HepG2 (cell line): ENCODE results near the gene PLD1. TPM values are rescaled to one million over a fixed set of nuclear protein-coding genes. Genes with fewer than 3 reads are reported as not detected.

Experiments used
- ATAC-seq: fragments of 200-7000 bp; cut with Tn5 transposase; 3 replicates; pipeline ENCODE4 v1.9.1; 2020; ENCODE audit warnings: mild to moderate bottlenecking, moderate library complexity
- BruUV-seq: library from RNA; stranded (reverse); fragments of 400-500 nt; replicated peaks from 2 replicates; lab custom pipeline; 2021; lab: Mats Ljungman, UMichigan
- CTCF ChIA-PET: fragments of 300-600 bp; formaldehyde crosslinking; extraction: SDS; loops from one replicate; lab custom pipeline; 2021; ENCODE audit warnings: low total read pairs, inconsistent platforms, low intra/inter-chr PET ratio; lab: Yijun Ruan, JAX
- POLR2A ChIA-PET: fragments of 350-600 bp; sonication (Branson Sonifier 250); formaldehyde crosslinking; loops from one replicate; lab custom pipeline; 2020; ENCODE audit warnings: antibody characterized with exemption, inconsistent platforms; lab: Yijun Ruan, JAX
- DNase-seq: peaks from one replicate; pipeline ENCODE4 v3.0.0-alpha.2; 2015; ENCODE audit warnings: low spot score
- FAIRE-seq: peaks from 3 replicates; lab custom pipeline; 2011; peaks lifted over from hg19 to GRCh38; lab: Jason Lieb, UNC
- H2AFZ ChIP-seq: one replicate; pipeline ENCODE4 v1.6.1; 2011; ENCODE audit warnings: low read length, inconsistent platforms
- H3K27ac ChIP-seq: fragments of 300-600 bp; 3 replicates; pipeline ENCODE4 v1.8.0; 2011; ENCODE audit warnings: mixed run types, mild to moderate bottlenecking, mixed read lengths, low read length, inconsistent platforms; ENCODE audit not compliant: insufficient read depth; ENCODE audit errors: extremely low read length
- H3K27me3 ChIP-seq, 2 experiments: fragments of 200-600 bp in 1 of 2; 2 replicates in 1 of 2; 3 replicates in 1 of 2; pipeline versions ENCODE4 v1.6.0 to v1.8.0; 2011; ENCODE audit warnings: low read length in 2 of 2, mild to moderate bottlenecking in 2 of 2, moderate library complexity in 2 of 2, inconsistent platforms in 1 of 2; ENCODE audit not compliant: insufficient read depth in 2 of 2, control insufficient read depth in 1 of 2
- H3K36me3 ChIP-seq, 2 experiments: fragments of 200-600 bp in 1 of 2; replicated peaks in 1 of 2; 2 replicates in 1 of 2; 3 replicates in 1 of 2; pipeline versions ENCODE4 v1.5.1 to v1.8.0; 2011; ENCODE audit warnings: low read length in 2 of 2, inconsistent platforms in 1 of 2; ENCODE audit not compliant: insufficient read depth in 2 of 2, control insufficient read depth in 1 of 2
- H3K4me1 ChIP-seq: 2 replicates; pipeline ENCODE4 v1.5.1; 2012; ENCODE audit warnings: low read length, inconsistent platforms; ENCODE audit not compliant: insufficient read depth
- H3K4me2 ChIP-seq: 2 replicates; pipeline ENCODE4 v1.6.0; 2011; ENCODE audit warnings: low read depth, low read length, inconsistent platforms
- H3K4me3 ChIP-seq, 3 experiments: fragments of 200-600 bp in 1 of 3; sonication (generic), shearing (Covaris generic) in 1 of 3; replicated peaks in 1 of 3; 2 replicates each; pipeline ENCODE4 v1.5.1; 2011 to 2016; ENCODE audit warnings: low read length in 3 of 3, inconsistent platforms in 2 of 3, low read depth in 2 of 3, mild to moderate bottlenecking in 2 of 3, control low read depth in 1 of 3, mixed read lengths in 1 of 3; ENCODE audit not compliant: insufficient read depth in 1 of 3
- H3K79me2 ChIP-seq: one replicate; pipeline ENCODE4 v1.6.1; 2011; ENCODE audit warnings: low read length, inconsistent platforms; ENCODE audit not compliant: insufficient read depth
- H3K9ac ChIP-seq: 2 replicates; pipeline ENCODE4 v1.6.0; 2011; ENCODE audit warnings: mild to moderate bottlenecking, low read depth, low read length, inconsistent platforms; ENCODE audit not compliant: insufficient read depth
- H3K9me3 ChIP-seq: 2 replicates; pipeline ENCODE4 v1.5.1; 2012; ENCODE audit warnings: mild to moderate bottlenecking, low read length
- H4K20me1 ChIP-seq: 2 replicates; pipeline ENCODE4 v1.6.0; 2011; ENCODE audit warnings: inconsistent platforms, mild to moderate bottlenecking, low read length, moderate library complexity; ENCODE audit not compliant: insufficient read depth
- CBX5 ChIP-seq: sonication (generic); formaldehyde crosslinking; IDR thresholded peaks from 2 replicates; pipeline ENCODE4 v1.4.0; 2020; ENCODE audit warnings: missing genetic modification reagents, borderline replicate concordance
- ELF4 ChIP-seq: sonication (generic); formaldehyde crosslinking; IDR thresholded peaks from 2 replicates; pipeline ENCODE4 v1.5.0; 2020; ENCODE audit warnings: missing genetic modification reagents, mild to moderate bottlenecking, moderate library complexity, borderline replicate concordance
- HIVEP1 ChIP-seq: sonication (generic); formaldehyde crosslinking; IDR thresholded peaks from 2 replicates; pipeline ENCODE4 v1.4.0; 2020; ENCODE audit warnings: mild to moderate bottlenecking, missing genetic modification reagents
- HNF1A ChIP-seq, 2 experiments: sonication (generic) in 1 of 2; formaldehyde crosslinking in 1 of 2; IDR thresholded peaks; 2 replicates each; pipeline versions ENCODE4 v1.4.0 to v1.6.1; 2016 to 2020; ENCODE audit warnings: borderline replicate concordance in 1 of 2, low read depth in 1 of 2, mild to moderate bottlenecking in 1 of 2, missing genetic modification reagents in 1 of 2
- KDM3A ChIP-seq: IDR thresholded peaks from 2 replicates; pipeline ENCODE4 v1.6.1; 2018; ENCODE audit warnings: low read depth, missing compliant biosample characterization
- NAIF1 ChIP-seq: sonication (generic); formaldehyde crosslinking; IDR thresholded peaks from 2 replicates; pipeline ENCODE4 v1.5.0; 2020; ENCODE audit warnings: mild to moderate bottlenecking, missing genetic modification reagents, borderline replicate concordance
- RXRB ChIP-seq: IDR thresholded peaks from 2 replicates; pipeline ENCODE4 v1.6.1; 2016; ENCODE audit warnings: borderline replicate concordance, missing genetic modification reagents, missing compliant biosample characterization
- SMC3 ChIP-seq: IDR thresholded peaks from 2 replicates; pipeline ENCODE4 v1.6.1; 2011; ENCODE audit warnings: low read length, improper control_type of control experiment
- ZBTB8A ChIP-seq: sonication (generic); formaldehyde crosslinking; IDR thresholded peaks from 2 replicates; pipeline ENCODE4 v1.4.0; 2020; ENCODE audit warnings: mild to moderate bottlenecking, low read depth, missing genetic modification reagents, borderline replicate concordance
- ZNF3 ChIP-seq: IDR thresholded peaks from 2 replicates; pipeline ENCODE4 v1.7.0; 2017; ENCODE audit warnings: inconsistent platforms
- ZNF550 ChIP-seq: sonication (generic); formaldehyde crosslinking; IDR thresholded peaks from 2 replicates; pipeline ENCODE4 v1.4.0; 2020; ENCODE audit warnings: mild to moderate bottlenecking, missing genetic modification reagents, borderline replicate concordance
- ZNF552 ChIP-seq: sonication (generic); formaldehyde crosslinking; IDR thresholded peaks from 2 replicates; pipeline ENCODE4 v1.9.0; 2022; ENCODE audit warnings: missing genetic modification reagents, mild to moderate bottlenecking, borderline replicate concordance
- ZNF576 ChIP-seq: sonication (generic); formaldehyde crosslinking; IDR thresholded peaks from 2 replicates; pipeline ENCODE4 v1.4.0; 2020; ENCODE audit warnings: mild to moderate bottlenecking, missing genetic modification reagents
- WGBS: methylation state at CpG from one replicate; pipeline ENCODE4 v1.1.6; 2017; ENCODE audit warnings: low lambda C conversion rate; 5-methylcytosine and 5-hydroxymethylcytosine counted together
- in situ Hi-C: cut with HindIII; loops from 2 replicates; pipeline ENCODE4 v1.10.0; 2017; ENCODE audit warnings: low pct_unique_long_range_greater_than_20kb; ENCODE audit not compliant: extremely low pct_ligation_motif_present
- intact Hi-C: fragments of 100-400 bp; cut with micrococcal nuclease; formaldehyde crosslinking; loops from one replicate; pipeline ENCODE4 v1.10.0; 2022; ENCODE audit not compliant: unreplicated experiment
- polyA plus RNA-seq, 8 experiments: library from polyadenylated mRNA; depleted of rRNA in 3 of 8; stranded (reverse) in 7 of 8; unstranded in 1 of 8; fragments of >200 nt; fragmentation: Illumina TruSeq in 4 of 8; extraction: Trizol in 4 of 8; gene quantifications; 2 replicates each; pipeline versions ENCODE4 v1.2.1 to v1.2.3, GENCODE V29; 2011 to 2016; ENCODE audit warnings: low read depth in 4 of 8, missing spikeins in 1 of 8, mixed read lengths in 1 of 8; ENCODE audit not compliant: insufficient read depth in 1 of 8
- total RNA-seq, 5 experiments: library from RNA; depleted of rRNA; stranded (reverse); fragments of >200 nt; fragmentation: Illumina TruSeq; extraction: Trizol; gene quantifications; 2 replicates each; pipeline ENCODE4 v1.2.3, GENCODE V29; 2016; ENCODE audit warnings: low read depth in 1 of 5

Gene PLD1
- total and polyA plus RNA-seq, 2 of the 13 experiments (the other 11 are each of a cell fraction or from before 2014, with no cell fraction given) = 27.1 to 59.4 TPM

DNA sequence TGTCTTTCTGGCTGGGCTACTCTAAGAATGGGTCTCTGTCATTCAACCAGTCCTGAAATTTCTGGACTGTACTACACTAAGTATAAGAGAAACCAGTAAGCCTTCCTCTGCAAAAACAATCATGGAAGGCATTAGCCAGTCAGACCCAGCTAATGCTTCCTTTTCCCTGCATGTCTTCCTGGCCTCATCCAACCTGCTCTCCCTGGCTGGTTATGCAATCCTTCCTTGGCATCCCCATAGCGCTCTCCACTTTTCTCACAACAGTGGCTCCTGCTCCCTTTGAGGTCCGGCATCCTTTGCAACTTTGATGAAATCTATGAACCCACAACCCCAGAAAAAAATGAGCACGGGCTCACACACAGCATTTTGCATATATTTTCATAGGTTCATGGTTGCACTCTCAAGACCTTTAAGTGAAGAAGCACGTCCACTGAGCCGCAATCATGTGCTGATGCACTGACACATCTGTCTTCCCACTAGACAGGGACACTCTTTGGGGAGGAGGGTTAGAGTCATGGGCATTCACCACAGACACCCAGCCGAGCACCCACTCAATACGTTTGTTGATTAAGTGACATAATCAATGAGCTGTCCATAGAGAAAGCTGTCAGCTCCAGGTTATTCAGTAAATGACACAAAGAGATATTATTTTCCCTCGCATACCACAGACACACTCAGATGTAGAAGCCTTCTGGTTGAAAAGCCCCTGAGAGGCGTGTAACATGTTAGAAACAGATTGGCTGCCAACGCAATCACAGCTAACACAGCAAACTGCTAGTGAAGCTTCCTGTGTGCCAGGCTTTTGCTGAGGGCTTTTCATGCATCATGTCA is 66.7 kb downstream of the PLD1 start:
- H3K4me2 ChIP-seq = no peak overlapping the region
- 96% methylated on average over 9 of the region's 10 CpGs for WGBS
- H2AFZ ChIP-seq = no peak overlapping the region
- TF ChIP-seq KDM3A (CRISPR knock-in tag) (no peak), RXRB (CRISPR knock-in tag) (no peak), SMC3 (no peak), ZNF3 (CRISPR knock-in tag) (no peak), ZNF552 (CRISPR knock-in tag) (no peak), CBX5 (CRISPR knock-in tag) (no peak), NAIF1 (CRISPR knock-in tag) (no peak)
- ChIA-PET CTCF (no interaction called here), POLR2A (no interaction called here)
- H3K4me3 ChIP-seq = no peak overlapping the region
- H3K79me2 ChIP-seq = peaks cover 93% of the 10 kb centered on the region
- in situ Hi-C loops (no loop called here), intact Hi-C loops (no loop called here)
- H3K4me1 ChIP-seq = peaks cover 20% of the 10 kb centered on the region; the same call in 1 of the 2 replicates
- DNase-seq = no peak
- no peak for FAIRE-seq
- no TSS peak for BruUV-seq
- no peak overlapping the region for H3K9ac ChIP-seq
- H3K36me3 ChIP-seq = peaks cover 6 to 17% of the 10 kb centered on the region in 2 experiments; a peak in 4 of 5 replicates
- no peaks in the 10 kb centered on the region for H3K9me3 ChIP-seq
- H4K20me1 ChIP-seq = peaks cover 63% of the 10 kb centered on the region
- no peaks in the 10 kb centered on the region for H3K27me3 ChIP-seq
- no peak for ATAC-seq
- H3K27ac ChIP-seq = no peak overlapping the region

GRCh38 chr3:171741377-171741776 is 68.9 kb downstream of the PLD1 start:
- H3K36me3 ChIP-seq = peaks cover 8 to 35% of the 10 kb centered on the region in 2 experiments
- WGBS = 93% methylated on average over 2 of the region's 2 CpGs
- no peaks in the 10 kb centered on the region for H3K9me3 ChIP-seq
- ATAC-seq (no peak), DNase-seq (no peak)
- POLR2A ChIA-PET = no interaction called here
- intact Hi-C loops = no loop called here
- no peaks in the 10 kb centered on the region for H3K27me3 ChIP-seq
- no peak overlapping the region for H3K4me2 ChIP-seq
- H3K4me3 ChIP-seq = no peak overlapping the region
- TF ChIP-seq ZBTB8A (CRISPR knock-in tag) (no peak), ZNF550 (CRISPR knock-in tag) (no peak), HIVEP1 (CRISPR knock-in tag) (no peak), ELF4 (CRISPR knock-in tag) (no peak), ZNF576 (CRISPR knock-in tag) (no peak), HNF1A (IDR thresholded peaks at IDR 0.05; ENCODE audit: low read depth) (no peak), HNF1A (CRISPR knock-in tag; IDR thresholded peaks at IDR 0.05; ENCODE audit: borderline replicate concordance) (no peak)
- TF ChIP-seq, all 625 proteins: peak for 0
- no TSS peak for BruUV-seq
- Histone ChIP-seq H2AFZ (no peak overlapping the region), H3K9ac (no peak overlapping the region), H3K79me2 (peaks cover 73% of the 10 kb centered on the region), H3K4me1 (peaks cover 23% of the 10 kb centered on the region), H3K27ac (no peak overlapping the region), H4K20me1 (peaks cover 55% of the 10 kb centered on the region)
- FAIRE-seq = no peak
- in situ Hi-C loops = no loop called here
- CTCF ChIA-PET = no interaction called here
